Stimulated activated CD8-positive, alpha-beta memory T cell treated with anti-CD3 and anti-CD28 coated beads, Interleukin-12 subunit alpha, Interleukin-12 subunit beta, amount 100 ng/mL, for 4 hours (primary cell): ENCODE measurements around the gene IFI44L.
A peak's percentile ranks its signal among the peaks of the same experiment; 100 is the strongest.

ENCODE experiments used
- DNase-seq: peaks from one replicate; pipeline ENCODE4 v3.0.0-alpha.2; 2020; ENCODE audit warnings: low read depth

Gene IFI44L

GRCh38 chr1:78641558-78641957 is 21.3 kb downstream of the IFI44L start:
- DNase-seq, result no peak

- DNase-seq, result no peak
Observed at GRCh38 chr1:78645723-78646122, 25.5 kb downstream of the IFI44L start.

DNA sequence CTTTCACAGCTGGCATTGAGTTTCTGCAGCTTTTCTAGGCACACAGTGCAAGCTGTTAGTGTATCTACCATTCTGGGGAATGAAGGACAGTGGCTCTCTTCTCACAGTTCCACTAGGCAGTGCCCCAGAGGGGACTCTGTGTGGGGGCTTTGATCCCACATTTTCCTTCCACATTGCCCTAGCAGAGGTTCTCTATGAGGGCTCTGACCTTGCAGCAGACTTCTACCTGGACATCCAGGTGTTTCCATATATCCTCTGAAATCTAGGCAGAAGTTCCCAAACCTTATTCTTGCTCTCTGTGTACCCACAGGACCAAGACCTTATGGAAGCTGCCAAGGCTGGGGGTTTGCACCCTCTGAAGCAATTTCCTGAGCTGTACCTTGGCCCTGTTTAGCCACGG is 27.0 kb downstream of the IFI44L start:
- no peak for DNase-seq

GRCh38 chr1:78649628-78650027 is 29.4 kb downstream of the IFI44L start, which contains the start of gene IFI44:
IFI44 (plus strand) TSS chr1:78649831; CDS start chr1:78650196, 365 bp downstream.
- DNase-seq, result peak; percentile 29

GRCh38 chr1:78650114-78650660 is 29.9 kb downstream of the IFI44L start:
- DNase-seq, result no peak

DNA sequence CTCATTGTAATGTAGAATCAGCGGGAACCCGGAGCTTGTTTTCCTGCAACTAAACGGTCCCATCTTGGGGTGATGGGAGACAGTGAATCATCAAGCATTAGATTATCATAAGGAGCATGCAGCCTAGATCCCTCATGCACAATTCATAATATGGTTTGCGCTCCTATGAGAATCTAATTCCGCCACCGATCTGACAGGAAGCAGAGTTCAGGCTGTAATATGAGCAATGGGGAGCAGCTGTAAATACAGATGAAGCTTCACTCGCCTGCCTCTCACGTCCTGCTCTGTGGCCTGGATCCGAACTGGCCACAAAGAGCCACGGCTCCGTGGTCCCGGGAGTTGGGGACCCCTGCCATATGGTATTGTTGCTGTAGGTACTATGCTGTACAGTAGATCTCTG is 31.0 kb downstream of the IFI44L start:
- no peak for DNase-seq

GRCh38 chr1:78652019-78652560 is 31.8 kb downstream of the IFI44L start:
- no peak for DNase-seq

- DNase-seq, result no peak
Observed at GRCh38 chr1:78658901-78659300, 38.7 kb downstream of the IFI44L start.

DNA sequence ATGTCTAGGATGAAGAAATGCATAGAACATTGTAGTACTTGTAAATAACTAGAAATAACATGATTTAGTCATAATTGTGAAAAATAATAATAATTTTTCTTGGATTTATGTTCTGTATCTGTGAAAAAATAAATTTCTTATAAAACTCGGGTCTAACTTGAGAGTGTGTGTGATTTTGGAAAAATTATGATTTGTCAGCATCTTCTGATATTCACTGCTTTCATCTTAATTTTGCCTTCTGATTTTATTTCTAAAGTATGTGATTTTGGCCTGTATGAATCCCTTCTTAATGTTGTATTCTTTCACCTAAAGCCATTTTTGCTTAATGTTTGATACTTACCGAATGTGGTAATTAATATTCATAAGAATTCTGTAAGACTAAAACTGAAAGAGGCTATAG is 43.7 kb downstream of the IFI44L start:
- DNase-seq, result no peak

- DNase-seq, result no peak
Observed at GRCh38 chr1:78664763-78665162, 44.5 kb downstream of the IFI44L start.

- no peak for DNase-seq
Observed at GRCh38 chr1:78665809-78666208, 45.6 kb downstream of the IFI44L start.

DNA sequence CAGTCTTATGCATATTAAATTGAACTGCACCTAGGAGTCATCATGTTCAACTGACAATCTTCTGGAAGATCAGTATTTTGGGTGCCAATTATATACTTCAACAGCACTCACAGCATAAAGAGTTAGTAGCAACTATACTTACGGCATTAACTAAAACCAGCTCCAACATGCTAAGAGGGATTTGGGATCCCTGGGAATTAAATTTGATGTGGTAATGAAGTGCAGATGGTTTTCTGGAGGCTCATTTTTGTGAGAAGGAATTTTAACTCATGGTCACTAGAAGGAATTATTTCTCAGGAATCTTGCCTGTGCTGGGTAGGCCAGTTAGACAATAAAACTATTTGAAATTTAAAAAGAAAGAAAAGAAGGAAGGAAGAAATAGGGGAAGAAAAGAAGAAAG is 47.7 kb downstream of the IFI44L start:
- no peak for DNase-seq

DNA sequence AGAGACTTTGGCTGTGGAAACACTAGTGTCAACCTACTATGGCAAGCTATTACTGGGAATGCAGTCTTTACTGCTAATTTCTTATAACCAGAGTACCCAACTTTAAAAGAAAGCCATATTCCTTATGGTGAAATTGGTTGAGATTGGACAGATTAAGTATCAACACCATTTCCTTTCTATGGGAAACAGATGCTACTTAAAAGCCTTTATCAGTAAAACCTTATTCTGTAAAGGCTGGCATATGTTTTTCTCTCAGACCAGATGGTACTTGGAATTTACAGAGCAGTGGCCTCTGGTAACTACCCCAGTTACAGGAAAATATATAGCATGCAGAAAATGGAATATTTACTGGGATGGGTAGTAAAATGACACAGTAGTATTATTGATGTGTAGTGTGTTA is 48.2 kb downstream of the IFI44L start:
- no peak for DNase-seq

- DNase-seq, result no peak
Observed at GRCh38 chr1:78672428-78672827, 52.2 kb downstream of the IFI44L start.

GRCh38 chr1:78673120-78673519 is 52.9 kb downstream of the IFI44L start:
- DNase-seq, result no peak

DNA sequence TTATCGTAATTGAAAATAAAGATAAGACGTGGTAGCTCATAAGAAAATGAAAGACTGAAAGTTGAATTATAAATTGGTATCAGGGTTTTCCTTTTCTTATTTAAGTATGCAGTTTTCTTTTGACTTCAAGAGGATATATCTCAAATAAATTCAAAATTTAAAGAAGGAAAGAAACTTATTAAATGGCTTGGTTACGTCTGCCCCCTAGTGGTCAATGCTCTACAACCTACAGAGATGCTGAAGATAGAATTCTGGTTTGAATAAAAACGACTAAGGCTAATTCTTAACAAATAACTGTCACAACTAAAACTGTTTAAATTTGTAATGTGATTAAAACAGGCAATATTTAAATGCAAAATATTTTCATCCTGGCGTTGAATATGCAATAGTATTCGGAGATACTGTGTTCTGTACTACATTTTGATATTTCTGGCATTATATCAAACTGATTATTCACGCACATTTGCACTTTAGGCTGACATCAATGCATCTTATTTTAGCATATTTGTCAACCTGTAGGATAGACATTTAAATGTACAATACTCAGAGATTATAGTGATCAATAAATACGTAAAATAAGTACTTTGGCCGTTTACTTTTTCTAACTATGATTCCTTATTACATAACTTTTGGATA is 56.2 kb downstream of the IFI44L start:
- no peak for DNase-seq

DNA sequence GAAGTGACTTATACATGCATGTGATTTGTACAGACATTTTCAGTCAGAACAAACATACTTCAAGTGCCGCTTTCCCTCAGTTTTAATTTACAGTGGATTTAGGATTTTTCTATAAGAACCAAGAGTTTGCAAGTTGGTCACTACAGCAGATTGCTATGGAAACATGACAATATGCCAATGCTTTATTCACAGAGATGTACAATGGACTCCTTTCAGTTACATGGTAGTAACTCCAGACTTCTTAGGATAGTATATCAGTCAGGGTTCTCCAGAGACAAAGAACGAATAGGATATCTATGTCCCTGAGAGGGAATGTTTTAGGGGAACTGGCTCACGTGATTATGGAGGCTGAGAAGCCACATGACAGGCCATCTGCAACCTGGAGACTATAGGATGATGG is 56.7 kb downstream of the IFI44L start:
- no peak for DNase-seq

DNA sequence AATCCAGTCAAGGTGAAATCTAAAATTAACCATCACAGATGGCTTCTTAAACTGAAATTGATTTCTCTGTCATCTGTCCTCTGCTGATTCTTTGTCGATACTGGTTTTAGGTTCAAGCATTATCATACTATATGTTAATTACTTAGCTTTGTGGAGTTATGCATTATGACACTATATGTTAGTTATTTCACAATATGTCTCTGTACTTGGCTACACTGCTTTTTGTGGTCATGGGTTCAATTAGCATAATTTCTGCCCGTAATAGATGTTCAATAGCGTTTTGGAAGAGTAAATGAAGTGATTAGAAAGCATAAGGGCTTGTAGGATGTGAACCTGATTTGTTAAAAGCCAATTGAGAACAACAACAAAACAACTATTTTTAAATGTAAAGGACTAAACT is 57.5 kb downstream of the IFI44L start:
- no peak for DNase-seq

DNA sequence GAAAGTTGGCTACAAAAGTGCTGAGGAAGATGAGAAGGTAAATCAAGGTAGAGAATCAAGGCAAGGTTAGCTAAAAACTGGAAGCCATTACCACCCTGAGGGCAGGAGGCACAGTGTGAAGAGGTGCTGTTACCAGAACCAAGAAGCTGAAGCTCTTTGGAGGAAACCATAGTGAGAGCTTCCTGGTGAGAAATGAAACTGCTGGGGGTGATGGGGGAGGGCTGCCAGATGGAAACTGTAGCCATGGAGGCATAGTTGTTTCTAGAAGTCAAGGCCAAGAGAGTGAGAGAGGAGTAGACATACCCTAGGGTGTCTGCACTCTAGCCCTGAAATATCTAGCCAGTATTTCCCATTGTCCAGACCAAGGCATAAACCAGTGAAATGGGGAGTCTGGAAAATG is 58.1 kb downstream of the IFI44L start:
- DNase-seq, result no peak

DNA sequence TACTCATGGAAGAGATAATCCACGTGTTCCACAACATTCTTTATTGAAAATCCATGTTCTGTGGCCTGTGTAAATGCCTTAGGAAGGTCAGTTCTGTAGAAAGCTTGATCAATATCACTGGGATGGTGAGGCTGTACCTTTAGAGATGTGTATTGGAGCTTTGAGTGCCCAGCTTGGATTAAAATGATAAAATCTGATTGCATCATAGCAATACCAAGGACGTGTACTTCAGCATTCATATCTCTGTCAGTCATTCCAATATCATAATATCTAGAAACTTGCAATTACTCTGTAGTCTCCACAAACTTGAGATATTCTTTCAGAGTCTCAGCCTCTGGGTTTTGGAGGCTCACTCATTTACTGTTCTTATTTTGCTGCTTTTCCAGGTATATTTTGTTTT is 61.0 kb downstream of the IFI44L start:
- no peak for DNase-seq

DNA sequence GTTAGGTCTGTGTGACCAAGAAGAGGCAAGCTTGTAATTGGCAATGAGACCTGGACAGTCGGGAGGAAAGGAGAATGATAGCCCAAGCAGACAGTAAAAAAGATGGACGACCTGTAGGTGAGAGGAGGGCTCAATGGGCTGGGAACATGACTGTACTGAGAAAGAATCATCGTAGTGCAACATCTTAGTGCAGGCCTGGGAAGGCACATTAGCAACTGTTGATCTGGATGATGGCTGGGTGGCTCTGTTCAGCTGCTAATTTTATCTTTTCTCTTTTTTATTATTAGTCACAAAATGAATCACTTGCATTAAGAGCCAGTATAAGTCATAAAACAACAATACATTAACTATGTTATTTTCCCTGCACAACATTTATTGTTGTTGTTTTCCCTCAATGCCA is 62.2 kb downstream of the IFI44L start:
- DNase-seq, result no peak

DNA sequence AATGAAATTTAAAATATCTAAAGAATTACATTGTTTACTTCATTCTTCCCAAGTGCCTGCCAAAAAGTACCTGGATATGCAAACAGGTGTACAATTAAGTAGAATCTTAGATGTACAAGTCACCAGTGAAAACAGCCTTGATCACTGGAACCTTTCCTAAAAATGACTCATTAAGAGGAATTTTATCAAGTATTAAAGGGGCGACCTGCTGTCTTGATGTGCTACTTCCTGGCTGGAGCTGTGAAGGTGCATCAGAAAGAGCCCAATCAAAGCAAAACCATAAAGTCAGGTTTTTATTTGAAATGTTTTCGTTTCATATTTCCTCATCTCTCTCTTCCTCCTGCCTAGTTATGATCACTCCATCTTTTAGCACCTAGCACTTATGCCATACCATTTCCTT is 62.8 kb downstream of the IFI44L start:
- no peak for DNase-seq

DNA sequence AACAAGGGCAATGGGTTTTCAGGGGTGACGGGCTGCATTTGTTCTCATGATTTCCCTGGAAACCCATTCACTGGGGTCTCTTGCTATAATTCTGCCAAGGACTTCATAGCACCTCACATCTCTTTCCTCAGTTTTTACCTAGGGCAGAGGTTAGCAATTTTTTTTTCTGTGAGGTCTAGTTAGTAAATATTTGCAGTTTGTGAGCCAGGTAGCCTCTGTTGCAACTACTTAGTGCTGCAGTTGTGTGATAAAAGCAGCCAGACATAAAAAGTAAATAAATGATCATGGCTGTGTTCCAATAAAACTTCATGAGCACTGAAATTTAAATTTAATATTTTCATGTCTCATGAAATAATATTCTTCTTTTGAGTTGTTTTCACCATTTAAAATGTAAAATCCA is 67.1 kb downstream of the IFI44L start:
- no peak for DNase-seq

- no peak for DNase-seq
Observed at GRCh38 chr1:78687914-78688313, 67.7 kb downstream of the IFI44L start.
